Ectodermal cell (in vitro differentiated cells): ENCODE results near the gene PTPA.

ENCODE experiments used
- H3K27ac ChIP-seq: 2 replicates; pipeline ENCODE4 v1.7.0; 2013; ENCODE audit warnings: mild to moderate bottlenecking, low read depth, low read length; ENCODE audit not compliant: insufficient read depth, poor library complexity, severe bottlenecking
- H3K27me3 ChIP-seq: 2 replicates; pipeline ENCODE4 v1.7.0; 2013; ENCODE audit warnings: mild to moderate bottlenecking, low read length; ENCODE audit not compliant: insufficient read depth, control insufficient read depth, poor library complexity, severe bottlenecking
- H3K36me3 ChIP-seq: one replicate; pipeline ENCODE4 v1.7.0; 2013; ENCODE audit warnings: low read length; ENCODE audit not compliant: control insufficient read depth, insufficient read depth
- H3K4me1 ChIP-seq: one replicate; pipeline ENCODE4 v1.7.0; 2013; ENCODE audit warnings: low read length; ENCODE audit not compliant: control insufficient read depth, insufficient read depth
- H3K4me3 ChIP-seq: 2 replicates; pipeline ENCODE4 v1.7.0; 2013; ENCODE audit warnings: low read depth, low read length, control low read depth; ENCODE audit not compliant: insufficient read depth
- H3K9me3 ChIP-seq: 2 replicates; pipeline ENCODE4 v1.7.0; 2013; ENCODE audit warnings: mild to moderate bottlenecking, low read length, moderate library complexity; ENCODE audit not compliant: control insufficient read depth
- WGBS, 2 experiments: methylation state at CpG; one replicate each; pipeline ENCODE4 v1.1.7; 2013; ENCODE audit warnings: missing lambda C conversion rate in 2 of 2; 5-methylcytosine and 5-hydroxymethylcytosine counted together

Gene PTPA

GRCh38 chr9:129175825-129176633 lies 64.8 kb downstream of the PTPA start:
- peaks cover 36% of the 10 kb centered on the region for H3K27me3 ChIP-seq
- 0% methylated on average over 46 to 47 of the region's 47 CpGs for WGBS, 2 experiments
- peak overlapping the region; percentile 65 for H3K27ac ChIP-seq
- H3K9me3 ChIP-seq, result no peaks in the 10 kb centered on the region
- H3K4me1 ChIP-seq, result peaks cover 27% of the 10 kb centered on the region
- H3K4me3 ChIP-seq, result peak overlapping the region; percentile 67
- no peaks in the 10 kb centered on the region for H3K36me3 ChIP-seq

GRCh38 chr9:129176701-129177442 lies 65.7 kb downstream of the PTPA start:
- H3K4me3 ChIP-seq, result peak overlapping the region; percentile 67
- peaks cover 27% of the 10 kb centered on the region for H3K4me1 ChIP-seq
- 0 to 1% methylated on average over 80 of the region's 80 CpGs for whole genome bisulfite sequencing, 2 experiments
- H3K9me3 ChIP-seq, result no peaks in the 10 kb centered on the region
- H3K27ac ChIP-seq, result peak overlapping the region; percentile 12
- peaks cover 44% of the 10 kb centered on the region for H3K27me3 ChIP-seq
- no peaks in the 10 kb centered on the region for H3K36me3 ChIP-seq

- Histone ChIP-seq H3K4me3 (peak overlapping the region; percentile 75), H3K9me3 (no peaks in the 10 kb centered on the region), H3K36me3 (no peaks in the 10 kb centered on the region), H3K27ac (no peak overlapping the region), H3K4me1 (peaks cover 27% of the 10 kb centered on the region), H3K27me3 (peaks cover 49% of the 10 kb centered on the region)
- 0% methylated on average over 56 of the region's 56 CpGs for WGBS, 2 experiments
Observed at GRCh38 chr9:129177443-129177790, 66.2 kb downstream of the PTPA start.

GRCh38 chr9:129177791-129178567 lies 66.8 kb downstream of the PTPA start, which contains the start of gene IER5L:
IER5L (minus strand) TSS chr9:129178261; CDS start chr9:129178052, 209 bp downstream.
- 0% methylated on average over 90 of the region's 90 CpGs for WGBS, 2 experiments

GRCh38 chr9:129178568-129179382 lies 67.6 kb downstream of the PTPA start:
- 1 to 2% methylated on average over 45 of the region's 45 CpGs for WGBS, 2 experiments
- Histone ChIP-seq H3K4me3 (peak overlapping the region; percentile 75), H3K27ac (no peak overlapping the region), H3K36me3 (no peaks in the 10 kb centered on the region), H3K4me1 (peaks cover 19% of the 10 kb centered on the region), H3K9me3 (no peaks in the 10 kb centered on the region), H3K27me3 (peaks cover 43% of the 10 kb centered on the region)

More at GRCh38 chr9:129177791-129178567, 66.8 kb downstream of the PTPA start, which contains the start of gene IER5L:
- H3K9me3 ChIP-seq, result no peaks in the 10 kb centered on the region
- no peaks in the 10 kb centered on the region for H3K36me3 ChIP-seq
- H3K4me1 ChIP-seq, result peaks cover 24% of the 10 kb centered on the region
- H3K27me3 ChIP-seq, result peaks cover 50% of the 10 kb centered on the region
- H3K27ac ChIP-seq, result peak within 1 kb of the TSS; percentile 50
- H3K4me3 ChIP-seq, result peak within 1 kb of the TSS; percentile 75

- WGBS, 2 experiments, result 72 to 74% methylated on average over 5 of the region's 5 CpGs
- H3K27ac ChIP-seq, result no peak overlapping the region
- peaks cover 27% of the 10 kb centered on the region for H3K4me1 ChIP-seq
- no peaks in the 10 kb centered on the region for H3K9me3 ChIP-seq
- peaks cover 42% of the 10 kb centered on the region for H3K27me3 ChIP-seq
- no peaks in the 10 kb centered on the region for H3K36me3 ChIP-seq
- no peak overlapping the region for H3K4me3 ChIP-seq
Observed at GRCh38 chr9:129181246-129181645, 70.0 kb downstream of the PTPA start.

- no peaks in the 10 kb centered on the region for H3K9me3 ChIP-seq
- peaks cover 42% of the 10 kb centered on the region for H3K27me3 ChIP-seq
- H3K4me3 ChIP-seq, result no peak overlapping the region
- WGBS, 2 experiments, result 77 to 84% methylated on average over 4 of the region's 4 CpGs
- H3K27ac ChIP-seq, result no peak overlapping the region
- H3K4me1 ChIP-seq, result peaks cover 27% of the 10 kb centered on the region
- no peaks in the 10 kb centered on the region for H3K36me3 ChIP-seq
Observed at GRCh38 chr9:129182122-129182521, 70.9 kb downstream of the PTPA start.

GRCh38 chr9:129182625-129183494 lies 71.6 kb downstream of the PTPA start:
- WGBS, 2 experiments, result 40% methylated on average over 20 of the region's 20 CpGs
- H3K4me3 ChIP-seq, result no peak overlapping the region
- no peaks in the 10 kb centered on the region for H3K36me3 ChIP-seq
- H3K27me3 ChIP-seq, result peaks cover 42% of the 10 kb centered on the region
- no peaks in the 10 kb centered on the region for H3K9me3 ChIP-seq
- no peak overlapping the region for H3K27ac ChIP-seq
- H3K4me1 ChIP-seq, result peaks cover 27% of the 10 kb centered on the region
